ENCODE measurements around the gene KCNN3.
"Not testable (repeated sequence)": the region's sequence is repeated elsewhere in the genome, so short reads cannot be mapped to it uniquely, and the experiment has no call there.

KCNN3 gene

GRCh38 chr1:154694995-154695394 is 175.1 kb downstream of the KCNN3 start:
- DNase-seq, result no peak
- intact Hi-C loops (cut with DNase I), result no loop called here

- DNase-seq, result no peak
- intact Hi-C loops (cut with DNase I), result no loop called here
Observed at GRCh38 chr1:154689083-154689482, 181.0 kb downstream of the KCNN3 start.

- no peak for DNase-seq
Observed at GRCh38 chr1:154686507-154686906, 183.6 kb downstream of the KCNN3 start.

GRCh38 chr1:154683820-154684219 is 186.3 kb downstream of the KCNN3 start:
- intact Hi-C loops (cut with DNase I), result no loop called here
- no peak for DNase-seq

More at GRCh38 chr1:154686507-154686906, 183.6 kb downstream of the KCNN3 start:
- intact Hi-C loops (cut with DNase I), result no loop called here

- intact Hi-C loops (cut with DNase I), result no loop called here
- peak in 1 of 10 donors; percentile 53 for DNase-seq
Observed at GRCh38 chr1:154682254-154682653, 187.8 kb downstream of the KCNN3 start.

- DNase-seq; intact Hi-C loops (cut with DNase I): not testable (repeated sequence)
Observed at GRCh38 chr1:154677844-154678243, 192.2 kb downstream of the KCNN3 start.

GRCh38 chr1:154676847-154677246 is 193.2 kb downstream of the KCNN3 start:
- intact Hi-C loops (cut with DNase I); DNase-seq: not testable (repeated sequence)

GRCh38 chr1:154674456-154674855 is 195.6 kb downstream of the KCNN3 start:
- DNase-seq; intact Hi-C loops (cut with DNase I): not testable (repeated sequence)

GRCh38 chr1:154672245-154672644 is 197.8 kb downstream of the KCNN3 start:
- intact Hi-C loops (cut with DNase I), result not testable (repeated sequence)
- DNase-seq, result peak in 1 of 10 donors; percentile 66

- intact Hi-C loops (cut with DNase I); DNase-seq: not testable (repeated sequence)
Observed at GRCh38 chr1:154671412-154671811, 198.7 kb downstream of the KCNN3 start.

GRCh38 chr1:154670310-154671270 is 199.5 kb downstream of the KCNN3 start:
- intact Hi-C loops (cut with DNase I), result not testable (repeated sequence)
- peak in 1 of 10 donors; percentile 73 for DNase-seq

GRCh38 chr1:154669464-154670282 is 200.4 kb downstream of the KCNN3 start:
- DNase-seq, result peak; percentile 57 to 96 (median 82)
- intact Hi-C loops (cut with DNase I), result loop anchor here (1.0 to 5.0 kb wide), 2 partner anchors 209 to 393 kb away; partner anchors contain the start of gene EFNA4

GRCh38 chr1:154666051-154666790 is 203.9 kb downstream of the KCNN3 start:
- DNase-seq, result no peak
- intact Hi-C loops (cut with DNase I), result loop anchor here (5.0 kb wide), 1 partner anchor 396 kb away; the partner anchor contains the start of gene EFNA4

GRCh38 chr1:154664331-154665002 is 205.6 kb downstream of the KCNN3 start:
- no peak for DNase-seq
- intact Hi-C loops (cut with DNase I), result loop anchor here (5.0 kb wide), 1 partner anchor 398 kb away; the partner anchor contains the start of gene EFNA4

GRCh38 chr1:154663471-154664060 is 206.5 kb downstream of the KCNN3 start:
- no peak for DNase-seq
- intact Hi-C loops (cut with DNase I), result no loop called here

- intact Hi-C loops (cut with DNase I), result no loop called here
- no peak for DNase-seq
Observed at GRCh38 chr1:154661110-154661509, 209.0 kb downstream of the KCNN3 start.

GRCh38 chr1:154659823-154660592 is 210.1 kb downstream of the KCNN3 start:
- DNase-seq, result no peak
- intact Hi-C loops (cut with DNase I), result no loop called here

GRCh38 chr1:154657556-154657955 is 212.5 kb downstream of the KCNN3 start:
- DNase-seq, result no peak
- intact Hi-C loops (cut with DNase I), result no loop called here
